GM18870 (cell line): ENCODE measurements around the gene GRID1.

ENCODE experiments used
- ATAC-seq: cut with Tn5 transposase; IDR thresholded peaks from one replicate; pipeline ENCODE4 v1.9.1; 2021; ENCODE audit warnings: moderate library complexity; ENCODE audit not compliant: unreplicated experiment

Gene GRID1

DNA sequence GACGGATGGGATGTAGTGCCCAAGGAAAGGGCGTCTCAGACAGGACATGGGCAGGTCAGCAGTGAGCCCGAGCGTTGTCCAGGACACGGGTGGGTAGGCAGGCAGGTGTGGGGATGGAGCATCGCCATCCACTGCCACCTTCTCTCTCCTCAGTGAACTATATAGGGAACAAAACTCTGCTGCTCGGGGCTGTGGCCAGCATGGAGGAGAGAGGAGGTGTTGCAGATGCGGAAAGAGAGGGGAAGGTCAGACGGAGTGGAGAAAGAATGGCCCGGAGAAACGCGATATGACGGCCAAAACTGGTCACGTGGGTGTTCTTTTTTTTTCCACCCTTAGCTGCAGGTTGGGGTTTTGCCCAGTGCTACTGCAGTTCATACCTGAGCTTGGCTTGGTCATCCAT is 71.2 kb downstream of the GRID1 start:
- no peak for ATAC-seq

DNA sequence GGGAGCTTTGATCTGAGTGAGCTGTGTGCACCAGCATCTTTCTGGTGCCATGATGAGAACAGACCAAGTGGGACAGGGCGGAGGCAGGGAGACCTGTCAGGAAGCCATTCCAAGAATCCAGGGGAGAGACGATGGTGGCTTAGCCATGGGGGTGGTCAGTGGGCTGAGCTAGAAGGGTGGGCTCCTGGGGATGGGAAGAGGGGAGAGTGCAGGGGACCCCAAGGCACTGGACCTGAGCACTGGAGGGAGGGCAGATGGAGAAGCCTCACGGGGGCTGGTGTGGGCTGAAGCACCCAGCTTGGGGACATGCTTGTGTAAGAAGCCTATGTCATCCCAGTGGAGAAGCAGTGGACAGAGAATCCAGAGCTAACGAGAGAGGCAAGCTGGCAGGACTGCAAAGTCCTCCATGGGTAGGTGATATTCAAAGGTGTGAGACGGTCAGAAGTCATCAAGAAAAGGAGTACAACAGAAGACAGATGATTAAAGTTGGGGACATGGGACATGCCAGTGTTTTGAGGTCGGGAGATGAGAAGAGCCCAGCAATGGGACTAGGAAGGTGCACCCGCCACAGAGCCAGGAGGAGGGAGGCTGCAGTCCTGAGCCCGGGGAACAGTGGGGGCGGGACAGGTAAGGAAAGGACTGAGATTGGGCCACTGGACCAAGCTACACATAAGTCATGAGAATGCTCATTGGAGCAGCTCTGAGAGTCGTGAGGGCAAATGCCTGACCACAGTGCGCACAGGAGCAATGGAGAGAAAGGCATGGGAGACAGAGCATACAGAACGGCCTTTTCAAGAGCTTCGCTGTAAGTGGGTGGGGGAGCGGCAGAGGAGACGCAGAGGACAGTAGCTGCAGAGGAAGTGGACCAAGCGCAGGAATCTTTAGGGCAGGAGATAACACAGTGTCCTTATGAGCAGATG is 72.0 kb downstream of the GRID1 start:
- ATAC-seq, result no peak

GRCh38 chr10:86293396-86293791 is 73.2 kb downstream of the GRID1 start:
- no peak for ATAC-seq

GRCh38 chr10:86292462-86293395 is 73.9 kb downstream of the GRID1 start:
- no peak for ATAC-seq

DNA sequence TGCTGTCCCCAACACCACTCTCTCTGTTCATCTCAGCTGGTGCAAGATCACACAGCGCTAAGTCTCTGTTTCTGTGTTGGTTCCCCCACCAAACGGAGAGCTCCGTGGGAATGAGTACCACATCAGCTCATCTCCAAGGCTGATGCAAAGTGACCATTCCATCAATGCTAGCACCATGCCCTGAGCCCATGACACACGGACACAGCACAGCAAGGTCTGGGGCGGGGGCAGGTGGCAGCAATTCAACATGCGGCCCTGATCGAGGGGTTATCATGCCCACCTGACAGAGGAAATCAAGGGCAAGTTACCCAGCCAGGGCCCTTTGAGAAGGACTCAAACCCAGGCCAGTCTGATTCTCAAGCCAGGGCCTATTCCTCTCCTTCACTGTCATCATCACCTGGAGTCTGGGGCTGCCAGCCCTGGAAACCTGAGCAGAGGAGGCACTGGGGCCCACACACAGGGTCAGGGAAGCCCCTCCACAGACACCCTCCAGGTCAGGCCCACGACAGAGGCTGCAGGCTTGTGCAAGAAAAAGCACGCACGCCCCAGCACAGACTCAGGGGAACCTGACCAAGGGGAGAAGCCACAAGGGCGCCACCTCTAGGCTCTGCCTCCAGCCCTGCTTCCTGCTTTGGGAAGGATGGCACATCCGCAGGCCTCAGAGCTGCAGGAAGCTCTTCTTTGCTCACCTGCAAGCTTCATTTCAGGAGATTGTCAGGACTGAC is 74.8 kb downstream of the GRID1 start:
- no peak for ATAC-seq

- ATAC-seq, result no peak
Observed at GRCh38 chr10:86290933-86291615, 75.5 kb downstream of the GRID1 start.

GRCh38 chr10:86289577-86289868 is 77.1 kb downstream of the GRID1 start:
- ATAC-seq, result no peak

DNA sequence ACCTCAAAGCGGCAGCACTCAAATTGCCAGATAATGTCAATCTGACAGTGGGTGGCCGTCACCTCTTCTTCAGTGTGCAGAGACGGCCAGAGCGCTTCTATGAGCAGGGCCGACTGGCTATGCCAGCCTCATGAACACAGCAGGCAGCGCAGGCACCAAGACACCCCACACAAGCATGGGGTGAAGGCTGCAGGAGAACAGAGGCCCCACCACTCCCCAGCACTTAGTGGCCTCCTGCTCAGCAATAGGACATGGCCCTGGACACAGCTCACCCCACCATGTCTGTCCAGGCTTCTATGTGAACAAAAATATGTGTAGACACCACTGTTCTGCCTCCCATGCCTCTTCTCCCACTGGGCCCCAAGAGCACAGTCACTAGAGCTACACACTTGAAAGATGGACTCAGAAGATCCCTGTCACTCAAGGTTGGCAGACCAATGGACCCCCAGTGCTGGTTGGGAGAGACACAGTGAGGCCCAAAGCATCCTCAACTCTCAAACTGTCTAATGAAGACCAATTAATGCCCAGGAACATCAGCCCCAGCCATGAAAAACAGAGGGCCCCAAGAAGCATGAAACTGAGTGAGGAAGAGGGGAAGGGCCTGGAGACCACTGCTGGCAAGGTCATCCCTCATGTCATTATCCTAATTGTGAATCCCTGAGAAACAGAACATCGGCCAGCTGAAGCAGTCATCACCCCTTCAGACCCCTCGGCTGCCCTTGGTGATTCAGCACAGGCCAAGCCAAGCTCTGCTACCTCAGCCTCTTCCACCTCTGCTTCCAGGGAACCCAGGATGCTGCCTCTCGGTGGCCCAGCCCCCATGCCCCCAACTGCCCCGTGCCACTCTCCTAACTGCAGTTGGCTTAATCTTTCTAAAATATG is 77.7 kb downstream of the GRID1 start:
- no peak for ATAC-seq

GRCh38 chr10:86287966-86288579 is 78.5 kb downstream of the GRID1 start:
- no peak for ATAC-seq

GRCh38 chr10:86287110-86287793 is 79.3 kb downstream of the GRID1 start:
- no peak for ATAC-seq

GRCh38 chr10:86286236-86287109 is 80.1 kb downstream of the GRID1 start:
- ATAC-seq, result no peak

GRCh38 chr10:86285136-86285790 is 81.3 kb downstream of the GRID1 start:
- no peak for ATAC-seq

DNA sequence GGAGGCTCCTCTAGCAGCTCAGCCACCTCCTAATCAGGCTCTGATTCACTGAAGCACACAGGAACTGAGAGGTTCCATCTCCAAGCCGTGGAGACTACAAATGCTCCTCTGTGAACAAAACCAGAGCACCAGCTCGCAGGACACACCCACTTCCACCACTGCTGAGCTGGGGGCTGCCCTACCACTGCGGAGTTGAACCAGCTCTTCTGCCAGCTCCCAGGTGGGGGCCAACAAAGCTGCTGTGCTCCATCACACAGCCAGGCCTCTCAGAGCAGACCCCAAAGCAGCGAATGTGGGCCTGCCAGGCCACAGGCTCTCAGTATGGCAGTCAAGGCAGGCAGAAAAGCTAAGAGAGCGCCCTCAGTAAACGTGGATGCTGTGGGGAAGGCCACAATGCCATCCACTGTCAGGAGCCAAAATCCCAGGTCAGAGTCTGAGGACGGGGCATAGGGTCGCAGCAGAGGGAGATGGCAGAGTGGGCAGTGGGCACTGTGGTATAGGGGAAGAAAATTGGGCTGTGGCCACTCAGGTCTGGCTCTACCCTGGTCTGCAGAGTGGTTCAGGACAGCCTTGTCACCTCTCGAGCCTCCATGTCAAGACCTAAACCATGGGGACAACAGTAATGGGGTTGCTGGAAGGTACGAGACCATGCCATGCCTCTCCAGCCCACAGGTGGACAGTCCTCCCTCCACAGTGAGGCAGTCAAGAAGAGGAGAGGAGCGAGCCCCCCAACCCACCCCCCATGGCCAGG is 82.1 kb downstream of the GRID1 start:
- ATAC-seq, result no peak

DNA sequence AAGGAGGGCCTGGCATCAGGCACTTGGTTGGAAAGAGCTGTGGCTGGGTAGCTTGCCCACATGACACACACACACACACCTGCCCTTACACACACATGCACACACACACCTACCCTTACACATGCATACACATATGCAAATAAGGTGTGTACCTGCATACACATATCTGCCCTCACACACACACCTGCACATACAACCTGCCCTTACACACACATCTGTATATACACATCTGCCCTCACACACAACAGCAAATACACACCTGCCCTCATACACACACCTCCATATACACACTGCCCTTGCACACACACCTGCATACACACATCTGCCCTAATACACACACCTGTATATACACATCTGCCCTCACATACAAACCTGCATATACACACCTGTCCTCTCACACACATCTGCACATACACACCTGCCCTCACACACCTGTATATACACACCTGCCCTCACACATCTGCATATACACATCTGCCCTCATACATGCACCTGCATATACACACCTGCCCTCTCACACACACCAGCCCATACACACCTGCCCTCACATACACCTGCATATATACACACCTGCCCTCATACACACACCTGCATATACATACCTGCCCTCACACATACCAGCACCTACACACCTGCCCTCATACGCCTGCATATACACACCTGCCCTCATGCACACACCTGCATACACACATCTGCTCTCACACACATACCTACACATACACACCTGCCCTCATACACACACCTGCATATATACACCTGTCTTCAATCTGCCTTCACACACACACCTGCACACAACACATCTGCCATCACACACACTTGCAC is 82.9 kb downstream of the GRID1 start:
- no peak for ATAC-seq

DNA sequence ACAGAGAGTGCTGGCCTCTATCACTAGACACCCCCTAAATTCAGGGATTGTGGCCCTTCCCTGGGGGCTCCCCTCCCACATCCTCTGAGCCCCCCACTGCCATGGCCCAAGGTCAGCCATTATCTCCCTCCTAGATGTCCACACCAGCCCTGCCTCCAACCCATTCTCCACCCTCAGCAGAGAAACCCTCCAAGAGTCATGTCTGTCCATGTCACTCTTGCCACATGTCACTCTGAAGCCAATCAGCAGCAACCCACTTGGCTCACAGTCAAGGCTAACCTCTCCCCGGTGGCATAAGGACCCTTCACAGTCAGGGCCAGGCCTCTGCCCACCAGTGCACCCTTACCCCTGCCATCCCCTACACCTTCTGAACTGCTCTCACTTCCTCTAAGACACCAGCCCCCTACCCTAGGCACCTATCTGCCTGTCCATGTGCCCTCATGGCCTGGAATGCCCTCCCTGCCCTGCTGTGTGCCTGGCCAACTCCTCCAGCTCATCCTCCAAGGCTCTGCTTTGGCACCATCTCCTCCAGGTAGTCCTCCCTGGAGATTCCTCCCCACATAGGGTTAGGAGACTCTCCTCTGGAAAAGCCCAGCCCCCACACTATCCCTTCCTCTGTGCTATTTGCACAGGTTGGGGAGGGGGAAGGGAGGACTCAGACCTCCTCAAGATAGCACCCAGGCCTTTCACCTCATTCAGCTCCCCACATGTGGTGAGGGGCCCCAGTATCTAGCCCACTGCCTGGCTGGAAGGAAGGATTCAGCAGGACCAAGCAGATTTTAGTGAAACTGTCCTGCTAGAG is 83.7 kb downstream of the GRID1 start:
- no peak for ATAC-seq
